ENCODE measurements around the gene BRS3. TPM values are rescaled to one million over a fixed set of nuclear protein-coding genes. Genes with fewer than 3 reads are reported as not detected.

Gene BRS3
- total and polyA plus RNA-seq, 9 of the 15 experiments (the other 6 are each of a cell fraction or from before 2014, with no cell fraction given) = not detected

GRCh38 chrX:136528645-136529315 is 41.0 kb downstream of the BRS3 start:
- H3K4me2 ChIP-seq (ENCODE audit: insufficient read depth, low read length) = no peak overlapping the region
- DNase-seq (ENCODE audit: extremely low read depth in 1 of 4, low spot score in 3 of 4) = peak; percentile 29 to 64 (median 42)
- no TSS peak for BruUV-seq (replicated peaks)
- CTCF ChIA-PET (ENCODE audit: low intra/inter-chr PET ratio) = no interaction called here
- 14% methylated on average over 6 of the region's 8 CpGs for WGBS (ENCODE audit: insufficient coverage, low coverage, missing lambda C conversion rate)
- intact Hi-C loops (cut with micrococcal nuclease) (no loop called here), in situ Hi-C loops (cut with MboI) (no loop called here)
- no peak overlapping the region for H3K4me3 ChIP-seq
- POLR2A ChIA-PET = interaction anchor here (0.5 to 1.0 kb wide), 4 partner anchors 10 to 484 kb away, joined by 3 read pairs; no protein-coding TSS in a partner anchor
- no peak overlapping the region for H3K9ac ChIP-seq (ENCODE audit: insufficient read depth in 1 of 2, low read depth in 2 of 2, low read length in 2 of 2)
- no peak overlapping the region for H3K27ac ChIP-seq (ENCODE audit: extremely low read depth, low read depth, low read length)
- H4K20me1 ChIP-seq (replicated peaks; ENCODE audit: control insufficient read depth, insufficient read depth, low read length) = no peaks in the 10 kb centered on the region
- ATAC-seq = peak; percentile 87
- peaks cover 0 to 8% of the 10 kb centered on the region in 2 experiments; a peak in 2 of 5 replicates for H3K4me1 ChIP-seq (replicated peaks in 1 of 2; ENCODE audit: control insufficient read depth in 2 of 2, insufficient read depth in 2 of 2, low read length in 2 of 2)
- no peaks in the 10 kb centered on the region; the same call in 1 of the 2 replicates for H3K9me3 ChIP-seq (replicated peaks; ENCODE audit: control insufficient read depth, insufficient read depth, low read depth, low read length)
- peak overlapping the region; percentile 68; the same call in 1 of the 2 replicates for H2AFZ ChIP-seq (ENCODE audit: low read depth, low read length)
- FAIRE-seq = no peak
- H3K36me3 ChIP-seq (ENCODE audit: control insufficient read depth, insufficient read depth, low read length) = no peaks in the 10 kb centered on the region
- H3K79me2 ChIP-seq (ENCODE audit: control insufficient read depth, insufficient read depth, low read length) = no peaks in the 10 kb centered on the region
- H3K9me1 ChIP-seq (ENCODE audit: control insufficient read depth, insufficient read depth, low read length) = no peaks in the 10 kb centered on the region
- no peaks in the 10 kb centered on the region for H3K27me3 ChIP-seq (ENCODE audit: control insufficient read depth in 2 of 2, insufficient read depth in 2 of 2, low read length in 2 of 2)
- TF ChIP-seq ZNF644 (tag; IDR thresholded peaks at IDR 0.05; ENCODE audit: low read depth) (peak; percentile 40; the same call in 1 of the 2 replicates), ZNF12 (CRISPR knock-in tag; IDR thresholded peaks at IDR 0.05) (no peak), ZNF436 (CRISPR knock-in tag; IDR thresholded peaks at IDR 0.05) (no peak), TCF7 (IDR thresholded peaks at IDR 0.05; ENCODE audit: borderline replicate concordance) (no peak), CXXC5 (CRISPR knock-in tag; IDR thresholded peaks at IDR 0.05) (no peak), PURB (CRISPR knock-in tag; IDR thresholded peaks at IDR 0.05; ENCODE audit: low read depth) (no peak), SRF (CRISPR knock-in tag; IDR thresholded peaks at IDR 0.05) (no peak), ZNF224 (CRISPR knock-in tag; IDR thresholded peaks at IDR 0.05) (no peak), SRSF1 (IDR thresholded peaks at IDR 0.05; ENCODE audit: low read depth, low read length) (no peak), ZNF143 (CRISPR knock-in tag; IDR thresholded peaks at IDR 0.05) (no peak), ESRRA (IDR thresholded peaks at IDR 0.05; ENCODE audit: borderline replicate concordance, low read depth) (no peak), HLTF (IDR thresholded peaks at IDR 0.05) (no peak), ZNF561 (CRISPR knock-in tag; conservative IDR thresholded peaks at IDR 0.05) (no peak), PKNOX1 (IDR thresholded peaks at IDR 0.05) (peak; percentile 89), CTBP1 (IDR thresholded peaks at IDR 0.05; ENCODE audit: borderline replicate concordance) (peak; percentile 29; the same call in 1 of the 2 replicates)
- TF ChIP-seq, protein P1, sequence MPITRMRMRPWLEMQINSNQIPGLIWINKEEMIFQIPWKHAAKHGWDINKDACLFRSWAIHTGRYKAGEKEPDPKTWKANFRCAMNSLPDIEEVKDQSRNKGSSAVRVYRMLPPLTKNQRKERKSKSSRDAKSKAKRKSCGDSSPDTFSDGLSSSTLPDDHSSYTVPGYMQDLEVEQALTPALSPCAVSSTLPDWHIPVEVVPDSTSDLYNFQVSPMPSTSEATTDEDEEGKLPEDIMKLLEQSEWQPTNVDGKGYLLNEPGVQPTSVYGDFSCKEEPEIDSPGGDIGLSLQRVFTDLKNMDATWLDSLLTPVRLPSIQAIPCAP (CRISPR knock-in tag; IDR thresholded peaks at IDR 0.05; ENCODE audit: borderline replicate concordance) = no peak
- TF ChIP-seq, protein P2, sequence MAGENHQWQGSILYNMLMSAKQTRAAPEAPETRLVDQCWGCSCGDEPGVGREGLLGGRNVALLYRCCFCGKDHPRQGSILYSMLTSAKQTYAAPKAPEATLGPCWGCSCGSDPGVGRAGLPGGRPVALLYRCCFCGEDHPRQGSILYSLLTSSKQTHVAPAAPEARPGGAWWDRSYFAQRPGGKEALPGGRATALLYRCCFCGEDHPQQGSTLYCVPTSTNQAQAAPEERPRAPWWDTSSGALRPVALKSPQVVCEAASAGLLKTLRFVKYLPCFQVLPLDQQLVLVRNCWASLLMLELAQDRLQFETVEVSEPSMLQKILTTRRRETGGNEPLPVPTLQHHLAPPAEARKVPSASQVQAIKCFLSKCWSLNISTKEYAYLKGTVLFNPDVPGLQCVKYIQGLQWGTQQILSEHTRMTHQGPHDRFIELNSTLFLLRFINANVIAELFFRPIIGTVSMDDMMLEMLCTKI (IDR thresholded peaks at IDR 0.05; ENCODE audit: partially characterized antibody) = no peak
- TF ChIP-seq, protein P3, sequence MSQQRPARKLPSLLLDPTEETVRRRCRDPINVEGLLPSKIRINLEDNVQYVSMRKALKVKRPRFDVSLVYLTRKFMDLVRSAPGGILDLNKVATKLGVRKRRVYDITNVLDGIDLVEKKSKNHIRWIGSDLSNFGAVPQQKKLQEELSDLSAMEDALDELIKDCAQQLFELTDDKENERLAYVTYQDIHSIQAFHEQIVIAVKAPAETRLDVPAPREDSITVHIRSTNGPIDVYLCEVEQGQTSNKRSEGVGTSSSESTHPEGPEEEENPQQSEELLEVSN (IDR thresholded peaks at IDR 0.05; ENCODE audit: borderline replicate concordance in 1 of 2, extremely low read depth in 1 of 2, insufficient read depth in 1 of 2, insufficient read length in 1 of 2, low read depth in 1 of 2, low read length in 1 of 2, poor library complexity in 1 of 2, severe bottlenecking in 1 of 2) = no peak
